AG20443 (cell line): Measurements from ENCODE around the gene BEND3.

Experiments
- DNase-seq: peaks from one replicate; pipeline ENCODE4 v3.0.0; 2012; ENCODE audit warnings: low spot score, mixed read lengths

The BEND3 gene

GRCh38 chr6:107083047-107083768 lies 32.1 kb downstream of the BEND3 start:
- no peak for DNase-seq

GRCh38 chr6:107082045-107082444 lies 33.3 kb downstream of the BEND3 start:
- no peak for DNase-seq

GRCh38 chr6:107080036-107080435 lies 35.3 kb downstream of the BEND3 start:
- DNase-seq, result no peak

DNA sequence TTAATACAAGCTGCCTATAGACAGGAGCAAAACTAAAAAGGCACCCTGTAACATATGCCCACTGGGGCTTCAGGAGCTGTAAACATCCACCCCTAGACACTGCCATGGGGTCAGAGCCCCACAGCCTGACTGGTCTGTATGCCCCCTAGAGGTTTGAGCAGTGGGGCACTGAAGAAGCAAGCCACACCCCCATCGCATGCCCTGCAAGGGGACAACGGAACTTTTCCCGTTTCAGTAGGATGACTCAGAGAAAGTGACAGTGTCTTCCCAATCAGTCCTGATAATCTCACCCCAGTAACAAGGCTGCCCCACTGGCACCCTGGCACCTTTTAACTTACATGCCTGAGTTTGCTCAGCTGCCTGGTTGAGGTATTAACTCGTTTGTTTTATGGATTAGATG lies 35.9 kb downstream of the BEND3 start:
- no peak for DNase-seq

DNA sequence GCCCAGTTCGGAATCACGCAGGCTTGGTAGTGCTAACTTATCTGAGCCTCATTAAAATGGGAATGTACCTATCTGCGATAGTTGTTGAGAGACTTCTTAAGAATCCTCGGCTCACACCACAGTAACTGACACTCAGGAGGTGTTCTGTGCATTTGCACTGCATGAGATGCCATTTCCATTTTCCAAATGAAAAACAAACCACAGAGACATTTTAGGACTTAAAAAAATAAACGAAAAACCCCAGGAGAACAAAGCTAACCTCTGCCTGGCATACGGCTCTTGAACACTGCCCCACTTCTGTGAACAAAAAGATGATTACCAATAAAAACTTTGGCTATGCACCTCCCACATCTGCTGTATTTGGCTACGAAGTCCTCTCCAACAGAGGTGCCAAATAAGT lies 37.6 kb downstream of the BEND3 start:
- DNase-seq, result no peak

DNA sequence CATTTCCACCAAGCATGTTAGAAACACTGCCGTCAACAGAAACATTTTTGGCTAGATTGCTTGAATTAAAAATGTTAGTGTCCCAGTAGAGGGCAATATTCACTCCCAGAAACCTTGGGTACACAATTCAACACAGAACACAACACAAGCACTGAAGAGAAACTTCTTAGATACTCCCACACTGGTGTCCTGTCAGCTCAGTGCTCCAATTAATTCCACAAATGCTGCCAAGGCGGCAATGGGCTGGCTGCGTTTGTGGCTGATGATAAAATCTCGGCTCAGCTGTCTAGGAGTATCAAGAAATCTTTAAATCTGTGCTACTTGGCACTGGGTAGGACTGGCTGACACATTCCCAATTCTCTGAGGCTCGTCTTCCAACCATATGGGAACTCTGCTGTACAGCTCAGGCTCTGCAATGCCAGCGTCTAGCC lies 39.3 kb downstream of the BEND3 start:
- peak; percentile 61 for DNase-seq

DNA sequence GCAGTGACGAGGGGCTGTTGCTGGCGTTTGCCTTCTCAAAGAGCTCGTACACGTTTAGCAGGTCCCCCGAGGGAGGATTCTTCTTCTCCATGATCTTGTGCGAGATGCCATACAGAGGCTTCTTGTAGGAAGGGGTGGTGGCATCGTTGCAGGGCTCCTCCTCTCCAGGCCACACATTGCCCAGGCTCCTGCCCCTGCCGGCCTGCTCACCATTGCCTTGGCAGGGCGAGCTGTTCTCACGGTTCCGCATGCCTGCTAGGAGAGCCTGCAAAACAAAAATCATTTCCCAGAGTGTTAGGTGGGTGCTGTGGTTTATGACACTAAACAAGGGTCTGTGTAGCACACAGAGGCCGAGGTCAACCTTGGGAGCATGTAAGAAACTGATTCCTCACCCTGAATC lies 44.6 kb downstream of the BEND3 start:
- no peak for DNase-seq

GRCh38 chr6:107069631-107070548 lies 45.4 kb downstream of the BEND3 start:
- no peak for DNase-seq

GRCh38 chr6:107068691-107069630 lies 46.4 kb downstream of the BEND3 start:
- no peak for DNase-seq

DNA sequence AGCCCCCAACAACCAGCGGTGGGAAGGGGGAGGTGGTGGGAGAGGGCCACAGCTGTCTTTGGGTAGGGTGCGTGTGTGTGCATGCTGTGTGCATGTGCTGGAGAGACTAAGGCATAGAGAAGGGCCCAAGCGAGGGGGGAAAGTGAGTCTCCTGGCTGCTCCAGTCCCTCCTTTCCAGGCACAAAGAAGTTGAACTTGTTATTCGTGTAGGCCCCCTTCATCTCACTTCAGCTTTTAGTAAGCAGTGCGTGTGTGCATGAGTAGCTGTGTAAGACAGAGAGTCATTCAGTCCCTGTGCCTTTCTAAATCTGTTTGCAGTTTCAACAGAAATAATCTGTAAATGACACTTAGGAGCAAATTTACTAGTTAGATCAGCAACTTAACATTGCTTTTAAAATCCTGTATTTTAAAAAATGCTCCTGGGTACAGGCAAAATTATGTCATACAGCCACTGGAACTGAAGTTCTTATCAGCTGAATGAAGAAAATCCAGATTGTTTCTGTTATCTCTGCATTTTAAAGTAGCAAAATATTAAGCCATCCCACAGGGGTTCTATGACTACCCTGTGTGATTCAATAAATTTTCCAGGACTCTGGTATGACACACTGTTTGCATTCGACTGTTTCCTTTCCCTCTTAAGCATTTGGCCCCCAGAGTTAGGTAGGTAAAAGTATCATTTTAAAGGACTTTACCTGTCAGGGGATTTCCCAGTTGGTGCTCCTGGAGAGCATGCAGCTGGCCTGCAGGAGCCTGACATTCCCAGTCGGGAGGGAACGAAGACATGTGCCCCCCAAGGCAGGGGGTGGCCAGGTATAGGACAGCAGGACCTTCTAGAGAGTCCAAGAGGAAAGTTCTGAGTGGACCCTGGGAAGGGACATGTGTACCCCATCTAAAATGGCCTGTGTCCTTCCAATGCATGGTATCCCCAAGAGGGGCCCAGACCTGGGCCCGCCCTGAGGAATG lies 48.3 kb downstream of the BEND3 start:
- no peak for DNase-seq

DNA sequence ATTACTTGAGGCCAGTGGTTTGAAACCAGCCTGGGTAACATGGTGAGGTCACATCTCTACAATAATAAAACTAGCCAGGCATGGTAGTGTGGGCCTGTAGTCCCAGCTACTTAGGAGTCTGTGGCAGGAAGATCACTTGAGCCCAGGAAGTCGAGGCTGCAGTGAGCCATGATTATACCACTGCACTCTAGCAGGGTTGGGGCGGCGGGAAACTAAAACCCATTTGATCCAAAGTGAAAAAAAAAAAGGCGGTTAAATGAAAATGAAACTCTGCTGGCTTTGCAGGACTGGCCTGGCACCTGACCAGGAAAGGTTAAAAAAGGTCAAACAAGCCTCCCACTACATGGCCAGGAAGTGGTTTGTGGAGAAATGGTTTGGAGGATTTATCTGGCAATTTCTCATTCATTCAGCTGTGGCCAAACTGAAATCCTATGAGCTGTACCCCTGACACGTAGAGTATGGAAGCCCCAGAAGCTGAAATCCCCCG lies 50.7 kb downstream of the BEND3 start:
- peak; percentile 32 for DNase-seq

GRCh38 chr6:107062691-107063090 lies 52.6 kb downstream of the BEND3 start:
- DNase-seq, result no peak

DNA sequence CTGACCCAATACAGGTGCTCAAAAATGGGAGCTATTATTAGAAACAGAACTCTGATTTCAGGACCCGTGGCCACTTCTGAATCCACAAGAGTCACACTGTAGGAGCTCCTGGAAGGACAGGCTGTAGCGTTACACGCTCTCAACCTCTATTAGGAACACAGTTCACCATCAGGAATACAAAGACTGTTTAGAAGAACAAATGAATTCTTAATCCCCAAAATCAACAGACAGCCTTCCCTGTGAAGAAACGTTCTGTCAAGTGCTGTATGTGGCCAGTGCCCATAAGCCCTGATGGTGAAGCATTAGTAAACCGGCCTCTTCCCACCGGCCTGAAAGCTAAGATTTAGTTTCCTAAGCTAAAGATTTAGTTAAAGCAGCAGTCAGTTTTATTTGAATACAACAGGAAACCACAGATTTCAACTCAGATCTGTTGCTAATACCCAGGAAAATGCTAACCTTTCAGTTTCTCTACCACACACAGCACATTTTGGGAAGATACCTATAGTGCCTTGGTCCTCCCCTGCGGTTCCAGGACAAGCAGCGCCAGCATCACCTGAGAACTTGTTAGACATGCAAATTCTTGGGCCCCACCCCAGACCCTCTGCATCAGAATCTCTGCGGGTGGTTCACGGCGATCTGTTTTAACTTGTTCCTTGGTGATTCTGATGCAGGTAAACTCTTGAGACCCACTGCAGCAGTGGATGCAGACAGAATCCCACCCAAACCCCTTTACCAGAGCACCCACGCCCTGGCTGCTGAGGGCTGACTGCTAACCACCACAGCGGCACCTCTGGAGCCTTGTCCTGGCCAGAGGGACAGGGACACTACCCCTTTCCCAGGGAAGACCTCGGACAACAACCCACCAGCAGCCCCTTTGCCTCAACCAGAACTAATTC lies 53.9 kb downstream of the BEND3 start:
- DNase-seq, result no peak

- no peak for DNase-seq
These were observed 54.6 kb downstream of the BEND3 start for GRCh38 chr6:107060704-107061103.

DNA sequence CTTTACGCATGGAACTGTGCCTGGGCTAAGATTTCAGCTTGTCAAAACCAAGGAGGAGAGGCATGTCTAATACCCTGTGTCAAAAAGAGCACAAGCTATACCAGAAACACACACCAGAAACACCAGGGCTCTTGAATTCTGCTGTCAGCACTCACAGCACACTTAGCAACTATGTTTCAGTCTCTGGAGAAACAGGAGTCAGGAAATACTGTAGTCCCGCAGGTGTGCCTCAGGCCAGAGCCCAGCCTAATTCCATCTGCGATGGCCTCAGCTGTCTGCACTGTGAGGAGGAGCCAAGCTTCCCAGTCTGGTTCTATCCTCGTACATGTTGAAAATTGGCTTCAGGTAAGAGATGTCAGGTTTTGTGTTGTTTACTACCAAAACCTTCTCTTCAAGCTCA lies 55.7 kb downstream of the BEND3 start:
- DNase-seq, result no peak

GRCh38 chr6:107057679-107058078 lies 57.6 kb downstream of the BEND3 start:
- no peak for DNase-seq

DNA sequence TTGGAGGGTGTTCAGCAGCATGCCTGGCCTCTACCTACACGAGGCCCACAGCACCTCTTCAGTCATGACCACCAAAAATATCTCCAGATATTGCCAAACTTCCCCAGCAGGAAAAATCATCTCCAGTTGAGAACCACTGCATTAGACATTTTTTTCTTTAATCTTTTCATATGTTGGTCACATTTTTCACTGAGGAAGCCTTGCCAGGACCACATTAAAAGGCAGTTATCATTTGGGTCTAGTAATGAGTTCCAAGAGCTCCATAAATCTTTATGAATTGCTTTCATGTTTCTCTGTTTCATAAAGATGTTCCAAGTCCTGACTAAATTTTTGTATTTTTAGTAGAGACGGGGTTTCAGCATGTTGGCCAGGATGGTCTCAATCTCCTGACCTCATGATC lies 58.5 kb downstream of the BEND3 start:
- DNase-seq, result no peak

DNA sequence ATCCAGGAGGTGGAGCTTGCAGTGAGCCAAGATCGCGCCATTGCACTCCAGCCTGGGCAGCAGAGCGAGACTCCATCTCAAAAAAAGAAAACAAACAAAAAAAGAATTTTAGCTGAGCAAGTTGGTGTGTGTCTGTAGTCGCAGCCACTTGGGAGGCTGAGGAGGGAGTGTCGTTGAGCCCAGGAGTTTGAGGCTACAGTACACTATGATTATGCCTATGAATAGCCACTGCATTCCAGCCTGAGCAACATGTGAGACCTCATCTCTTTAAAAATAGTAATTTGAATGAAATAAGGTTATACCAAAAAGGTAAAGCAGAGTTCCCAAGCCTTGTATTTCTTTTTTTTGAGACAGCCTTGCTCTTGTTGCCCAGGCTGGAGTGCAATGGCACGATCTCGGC lies 67.5 kb downstream of the BEND3 start:
- no peak for DNase-seq

DNA sequence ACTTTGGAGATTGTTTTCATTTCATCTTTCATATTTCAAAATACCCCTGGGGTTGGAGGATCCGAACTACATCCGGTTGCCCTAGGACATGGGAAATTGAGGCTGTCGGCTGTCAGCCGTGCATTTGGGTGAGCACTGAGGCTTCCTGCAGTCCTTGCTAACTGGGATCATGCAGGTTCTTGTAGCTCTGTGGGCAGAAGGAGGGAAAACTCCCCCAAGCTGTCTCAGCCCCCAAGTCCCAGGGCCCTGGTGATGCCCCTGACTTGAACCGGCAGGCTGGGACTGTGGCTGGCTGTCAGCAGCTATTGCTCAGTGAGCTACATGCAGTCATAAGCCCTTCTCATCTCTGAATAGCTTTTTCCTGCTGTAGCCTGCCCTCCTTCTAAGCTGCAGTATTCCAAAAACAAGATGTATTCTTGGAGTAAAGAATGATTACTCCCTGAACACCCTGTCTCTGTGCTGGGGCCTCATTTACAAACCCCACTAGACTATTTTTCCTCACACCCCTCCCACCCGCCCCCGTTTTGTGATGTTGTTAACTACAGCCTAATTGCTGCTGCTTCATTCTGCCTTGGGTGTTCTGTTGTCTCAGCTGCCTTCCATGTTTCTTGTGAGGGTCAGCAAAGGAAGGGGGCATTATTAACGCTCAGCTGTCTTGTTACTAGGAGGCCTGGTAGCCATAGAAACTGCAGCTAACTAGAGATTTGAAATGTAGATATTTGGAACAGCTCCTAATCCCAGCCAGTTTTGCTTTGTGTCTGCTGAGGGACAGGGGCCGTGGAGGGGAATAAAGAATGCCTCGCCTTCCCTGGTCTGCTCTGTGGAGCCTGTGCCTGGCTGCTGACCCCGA lies 69.3 kb downstream of the BEND3 start:
- DNase-seq, result no peak
